SJSA1 (cell line): Measurements from ENCODE around the gene FLVCR2. TPM values are rescaled to one million over a fixed set of nuclear protein-coding genes. Genes with fewer than 3 reads are reported as not detected.

Source experiments
- DNase-seq, 2 experiments: peaks; one replicate each; pipeline ENCODE4 v3.0.0-alpha.2; 2015 to 2020; ENCODE audit warnings: low spot score in 2 of 2, low read depth in 1 of 2
- H3K27ac ChIP-seq: fragments of 250-450 bp; sonication (Bioruptor Pico); 2 replicates; pipeline ENCODE4 v1.5.1; 2020; ENCODE audit warnings: mild to moderate bottlenecking, moderate library complexity
- H3K27me3 ChIP-seq: fragments of 250-450 bp; sonication (Bioruptor Pico); replicated peaks from 2 replicates; pipeline ENCODE4 v1.5.1; 2020; ENCODE audit warnings: mild to moderate bottlenecking, moderate library complexity
- H3K36me3 ChIP-seq: fragments of 250-450 bp; sonication (Bioruptor Pico); 2 replicates; pipeline ENCODE4 v1.5.1; 2020; ENCODE audit warnings: mild to moderate bottlenecking
- H3K4me1 ChIP-seq: fragments of 250-450 bp; sonication (Bioruptor Pico); replicated peaks from 2 replicates; pipeline ENCODE4 v1.6.1; 2021; ENCODE audit warnings: mild to moderate bottlenecking
- H3K4me3 ChIP-seq: fragments of 250-450 bp; sonication (Bioruptor Pico); 2 replicates; pipeline ENCODE4 v1.5.1; 2020; ENCODE audit warnings: mild to moderate bottlenecking
- H3K9me3 ChIP-seq: fragments of 250-450 bp; sonication (Bioruptor Pico); replicated peaks from 2 replicates; pipeline ENCODE4 v1.5.1; 2020; ENCODE audit warnings: mild to moderate bottlenecking
- total RNA-seq: library from RNA; depleted of rRNA; stranded (reverse); fragments of >200 nt; shearing (Covaris generic); gene quantifications from 2 replicates; pipeline ENCODE4 v1.2.3, GENCODE V29; 2014

Gene FLVCR2
- total RNA-seq, 1 experiment from 2014 or later = 0.39 TPM

DNA sequence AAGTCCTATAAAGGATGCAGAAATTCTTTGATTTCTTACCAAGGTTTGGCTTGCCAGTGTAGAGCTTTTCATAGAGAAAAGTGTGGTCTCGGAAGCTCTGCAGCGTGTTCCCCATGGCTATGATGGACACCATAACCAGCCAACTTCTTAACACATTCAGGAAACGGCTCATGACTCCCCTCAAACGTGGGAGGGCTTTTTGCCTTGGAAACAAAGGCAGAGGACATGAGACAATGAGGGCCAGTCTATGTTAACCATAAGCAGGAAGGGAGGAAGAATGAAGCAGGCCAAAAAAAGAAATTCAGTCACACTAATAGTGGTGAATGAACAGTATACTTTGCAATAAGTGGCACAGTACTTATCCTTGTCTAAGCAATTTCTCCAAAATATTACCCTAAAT lies 78.9 kb downstream of the FLVCR2 start:
- Histone ChIP-seq H3K4me1 (0 out of 2 replicates have a peak, but pooled peaks cover 5% of the 10 kb centered on the region), H3K27ac (no peak overlapping the region), H3K36me3 (peaks cover 8% of the 10 kb centered on the region), H3K27me3 (no peaks in the 10 kb centered on the region), H3K9me3 (no peaks in the 10 kb centered on the region), H3K4me3 (no peak overlapping the region)
- no peak for DNase-seq

DNA sequence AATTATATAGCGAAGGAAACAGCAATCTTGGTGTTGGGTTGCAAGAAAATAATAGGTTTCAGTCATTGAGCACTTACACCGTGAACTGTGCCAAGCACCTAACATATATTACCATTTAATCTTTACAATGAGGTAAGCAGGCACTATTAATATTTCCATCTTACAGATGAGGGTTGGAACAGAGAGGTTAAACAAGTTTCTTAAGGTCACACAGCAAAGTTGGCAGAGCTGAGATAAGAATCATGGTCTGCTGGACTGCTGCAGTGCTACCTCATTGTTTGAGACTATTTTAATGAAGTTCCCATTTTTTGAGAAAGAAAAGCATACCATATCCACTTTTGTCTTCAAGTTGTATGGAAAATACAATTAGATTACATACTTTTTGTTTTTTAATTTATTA lies 80.5 kb downstream of the FLVCR2 start:
- H3K27ac ChIP-seq = no peak overlapping the region
- H3K4me1 ChIP-seq = 0 out of 2 replicates have a peak, but pooled peaks cover 5% of the 10 kb centered on the region
- H3K27me3 ChIP-seq = no peaks in the 10 kb centered on the region
- H3K4me3 ChIP-seq = no peak overlapping the region
- DNase-seq = no peak
- H3K9me3 ChIP-seq = no peaks in the 10 kb centered on the region
- H3K36me3 ChIP-seq = peaks cover 8% of the 10 kb centered on the region

DNA sequence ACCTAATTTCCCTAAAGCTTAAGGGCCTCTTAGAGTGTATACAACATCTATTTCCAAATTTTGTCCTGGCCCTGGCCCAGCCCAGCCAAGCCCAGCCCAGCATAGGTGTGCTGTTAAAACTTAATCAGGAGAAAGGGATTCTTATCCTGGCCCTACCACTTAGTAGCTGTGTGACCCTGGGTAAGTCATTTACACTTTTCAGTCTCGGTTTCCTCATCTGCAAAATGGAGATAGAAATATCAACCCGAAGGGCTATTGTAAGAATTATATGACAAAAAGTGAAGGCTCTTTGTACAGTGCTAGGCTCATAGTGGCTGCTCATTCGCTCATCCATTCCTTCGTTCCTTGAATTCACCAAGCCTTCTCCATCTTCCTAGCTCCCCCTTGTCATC lies 81.8 kb downstream of the FLVCR2 start:
- H3K9me3 ChIP-seq = no peaks in the 10 kb centered on the region
- H3K27ac ChIP-seq = no peak overlapping the region
- peak overlapping the region; percentile 90 for H3K4me3 ChIP-seq
- no peak for DNase-seq
- no peaks in the 10 kb centered on the region for H3K27me3 ChIP-seq
- H3K36me3 ChIP-seq = peaks cover 9% of the 10 kb centered on the region
- 0 out of 2 replicates have a peak, but pooled peaks cover 5% of the 10 kb centered on the region for H3K4me1 ChIP-seq

DNA sequence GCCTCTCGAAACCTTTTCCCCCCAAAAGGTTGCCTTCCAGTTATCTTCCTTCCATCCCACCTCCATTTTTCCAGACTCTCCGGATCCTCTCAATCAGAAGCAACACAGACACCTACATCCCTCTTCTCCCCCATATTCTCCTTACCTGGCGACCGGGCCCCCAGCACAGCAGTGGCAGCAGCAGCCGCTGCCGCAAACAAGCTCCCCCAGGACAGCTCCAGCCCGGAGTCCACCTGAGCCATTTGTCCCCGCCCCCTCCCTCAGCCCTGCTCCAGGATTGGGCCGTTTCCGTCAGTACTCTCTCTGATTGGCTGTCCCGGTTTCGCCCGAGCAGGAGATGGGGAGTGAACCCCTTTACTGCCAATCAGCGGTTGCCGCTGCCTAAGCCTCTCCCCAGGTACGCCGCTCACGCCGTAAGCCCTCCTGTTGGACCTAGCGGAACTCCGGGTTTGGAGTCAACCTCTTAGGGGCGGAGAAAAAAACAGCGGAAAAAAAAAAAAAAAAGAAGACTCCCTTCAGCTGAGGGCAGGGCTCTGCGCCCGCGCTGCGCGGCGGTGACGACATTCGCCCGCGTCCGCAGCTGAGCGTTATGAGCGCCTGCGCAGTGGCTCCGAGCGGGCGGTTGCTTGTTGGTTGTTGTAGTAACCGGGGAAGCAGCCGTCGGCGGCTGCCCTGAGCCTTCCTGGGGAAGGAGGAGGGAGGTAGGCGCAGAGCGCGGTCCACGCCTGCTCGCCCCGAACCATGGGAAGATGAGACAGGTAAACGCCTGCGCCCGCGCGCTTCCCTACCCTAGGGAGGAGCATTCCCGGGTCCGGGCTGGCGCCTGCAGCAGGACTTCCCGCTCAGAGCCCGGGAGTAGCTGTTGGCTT lies 82.4 kb downstream of the FLVCR2 start, which contains the start of the genes ERG28 and TTLL5:
Gene ERG28, minus strand, starts transcription at position 247 of the 869 bp plus-strand sequence. CDS start 3,374 bp downstream, outside the sequence.
Gene TTLL5, plus strand, starts transcription at position 617 of the 869 bp plus-strand sequence. CDS start 1,904 bp downstream, outside the sequence.
- Histone ChIP-seq H3K9me3 (no peaks in the 10 kb centered on the region), H3K27ac (peak within 1 kb of the TSS; percentile 77), H3K4me3 (peak within 1 kb of the TSS; percentile 90), H3K27me3 (no peaks in the 10 kb centered on the region), H3K4me1 (0 out of 2 replicates have a peak, but pooled peaks cover 5% of the 10 kb centered on the region), H3K36me3 (peaks cover 9% of the 10 kb centered on the region)
- DNase-seq = peak; percentile 93 to 96

DNA sequence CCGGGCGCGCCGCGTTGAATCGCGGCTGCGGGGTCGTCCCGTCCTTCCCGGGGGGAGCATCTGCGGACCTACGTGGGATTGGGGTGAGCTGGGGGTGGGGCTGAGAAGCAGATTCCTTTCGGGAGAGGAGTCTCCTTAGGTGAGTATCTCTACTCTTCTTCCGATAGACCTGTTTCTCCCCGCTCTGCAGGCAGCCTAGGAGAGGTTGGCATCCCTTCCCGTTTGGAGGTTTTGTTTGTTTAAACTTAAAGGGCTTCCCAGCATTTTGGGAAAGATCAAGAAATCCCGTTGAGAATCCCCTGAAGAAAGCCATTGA lies 83.0 kb downstream of the FLVCR2 start:
- H3K4me3 ChIP-seq = peak overlapping the region; percentile 90
- H3K36me3 ChIP-seq = peaks cover 9% of the 10 kb centered on the region
- 0 out of 2 replicates have a peak, but pooled peaks cover 5% of the 10 kb centered on the region for H3K4me1 ChIP-seq
- no peak for DNase-seq
- peak overlapping the region; percentile 77 for H3K27ac ChIP-seq
- no peaks in the 10 kb centered on the region for H3K9me3 ChIP-seq
- no peaks in the 10 kb centered on the region for H3K27me3 ChIP-seq

DNA sequence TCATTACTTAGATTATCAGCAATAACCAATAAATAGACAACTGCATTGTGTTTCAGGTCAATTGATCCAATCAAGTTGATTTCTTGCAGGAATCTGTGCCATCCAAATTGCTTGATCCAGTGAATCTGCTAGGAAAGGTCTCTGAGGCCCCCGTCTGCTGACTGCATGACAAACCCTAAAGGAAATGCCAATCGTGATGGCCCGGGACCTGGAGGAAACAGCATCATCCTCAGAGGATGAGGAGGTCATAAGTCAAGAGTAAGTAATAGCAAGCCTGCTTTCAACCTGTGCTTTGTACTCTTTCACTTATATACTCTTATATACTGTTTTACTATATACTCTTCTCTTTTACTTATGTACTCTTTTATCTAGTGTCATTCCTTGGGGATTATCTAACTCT lies 84.5 kb downstream of the FLVCR2 start:
- H3K4me1 ChIP-seq = 0 out of 2 replicates have a peak, but pooled peaks cover 5% of the 10 kb centered on the region
- no peak for DNase-seq

DNA sequence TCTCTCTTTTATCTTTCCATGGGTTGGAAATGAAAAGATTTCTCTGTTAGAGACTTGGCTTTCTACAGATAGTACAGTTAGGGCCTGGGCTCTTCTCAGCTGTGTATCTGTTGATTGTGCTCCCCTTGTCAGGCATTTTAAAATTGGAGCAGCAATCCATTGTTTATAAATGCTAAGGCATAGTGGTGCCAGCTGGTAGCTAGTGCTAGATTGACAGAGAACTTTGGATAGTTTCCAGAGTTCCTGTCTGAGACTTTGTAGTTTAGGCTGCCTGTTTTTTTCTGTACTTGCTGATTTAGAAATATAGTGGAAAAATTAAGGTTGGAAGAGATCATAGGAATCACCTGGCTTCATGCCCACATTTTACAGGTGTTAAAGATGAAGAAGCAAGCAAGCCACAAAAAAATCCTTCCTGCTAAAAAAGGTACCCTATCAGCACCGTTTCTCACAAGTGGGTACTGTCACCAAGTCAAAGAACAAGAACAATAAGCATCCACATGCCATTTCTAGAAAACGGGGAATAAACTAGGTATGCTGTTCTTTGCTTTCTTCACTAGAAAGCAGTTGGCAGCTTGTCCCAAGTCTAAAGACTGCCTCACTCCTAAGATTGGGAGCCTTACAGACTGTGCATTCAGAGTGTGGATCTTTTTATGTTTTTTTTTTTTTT lies 88.8 kb downstream of the FLVCR2 start:
- H3K27ac ChIP-seq = no peak overlapping the region
- H3K4me1 ChIP-seq = no peaks in the 10 kb centered on the region
- H3K9me3 ChIP-seq = no peaks in the 10 kb centered on the region
- H3K36me3 ChIP-seq = peaks cover 10% of the 10 kb centered on the region
- H3K4me3 ChIP-seq = no peak overlapping the region
- DNase-seq = no peak
- no peaks in the 10 kb centered on the region for H3K27me3 ChIP-seq

More for the DNA sequence above, 84.5 kb downstream of the FLVCR2 start:
- Histone ChIP-seq H3K4me3 (no peak overlapping the region), H3K36me3 (peaks cover 7% of the 10 kb centered on the region), H3K27me3 (no peaks in the 10 kb centered on the region), H3K27ac (no peak overlapping the region), H3K9me3 (no peaks in the 10 kb centered on the region)

DNA sequence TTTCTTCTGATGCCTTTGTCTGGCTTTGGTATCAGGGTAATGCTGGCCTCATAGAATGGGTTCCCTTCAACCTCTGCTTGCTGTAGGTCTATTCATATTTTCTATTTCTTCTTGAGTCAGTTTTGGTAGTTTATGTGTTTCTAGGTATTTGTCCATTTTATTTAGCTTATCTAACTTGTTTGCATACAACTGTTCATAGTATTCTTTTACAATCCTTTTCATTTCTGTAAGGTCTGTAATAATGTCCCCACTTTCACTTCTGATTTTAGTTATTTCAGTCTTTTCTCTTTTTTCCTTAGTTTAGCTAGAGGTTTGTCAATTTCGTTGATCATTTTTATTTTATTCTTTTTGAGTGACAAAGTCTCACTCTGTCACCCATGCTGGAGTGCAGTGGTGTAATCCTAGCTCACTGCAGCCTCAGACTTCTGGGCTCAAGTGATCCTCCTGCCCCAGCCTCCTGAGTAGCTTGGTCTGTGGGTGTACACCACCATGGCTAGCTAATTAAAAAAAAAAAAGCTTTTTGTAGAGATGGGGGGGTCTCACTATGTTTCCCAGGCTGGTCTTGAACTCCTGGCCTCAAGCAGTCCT lies 94.3 kb downstream of the FLVCR2 start:
- H3K36me3 ChIP-seq = peaks cover 7% of the 10 kb centered on the region; the same call in 1 of the 2 replicates
- H3K4me1 ChIP-seq = no peaks in the 10 kb centered on the region
- H3K9me3 ChIP-seq = no peaks in the 10 kb centered on the region
- no peaks in the 10 kb centered on the region for H3K27me3 ChIP-seq
- DNase-seq = no peak
- H3K4me3 ChIP-seq = no peak overlapping the region
- H3K27ac ChIP-seq = no peak overlapping the region

DNA sequence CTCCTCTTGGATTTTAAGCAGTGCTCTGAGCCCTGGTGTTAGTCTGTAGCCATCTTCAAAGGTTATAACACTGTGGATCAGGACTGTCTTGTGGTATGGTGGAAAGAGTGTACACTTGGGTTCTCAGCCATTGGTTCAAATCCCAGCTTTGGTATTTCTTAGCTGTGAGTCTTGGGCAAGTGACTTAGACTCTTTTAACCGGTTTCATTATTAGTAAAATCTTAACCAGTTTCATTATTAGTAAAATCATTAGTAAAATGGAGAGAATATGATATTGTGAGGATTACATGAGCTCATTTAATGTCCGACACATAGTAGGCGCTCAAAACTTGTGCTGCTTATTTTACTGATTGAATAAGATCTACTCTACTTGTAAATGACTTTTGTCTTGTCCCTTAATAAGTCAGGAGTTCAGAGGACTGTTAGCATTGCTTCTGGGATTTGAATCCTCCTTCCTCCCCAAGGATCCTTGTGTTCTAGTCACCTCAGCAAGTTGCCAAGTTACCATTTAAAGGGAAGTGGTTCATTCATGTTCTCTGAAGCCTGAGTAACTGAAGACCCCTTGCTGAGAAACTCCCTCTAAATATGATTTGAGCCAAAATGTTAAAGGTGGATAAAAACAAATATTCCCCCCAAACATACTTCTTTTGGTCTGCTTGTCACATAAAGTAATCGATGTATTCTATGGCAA lies 95.1 kb downstream of the FLVCR2 start:
- H3K27me3 ChIP-seq = no peaks in the 10 kb centered on the region
- no peaks in the 10 kb centered on the region for H3K9me3 ChIP-seq
- H3K4me3 ChIP-seq = no peak overlapping the region
- no peak overlapping the region for H3K27ac ChIP-seq
- no peaks in the 10 kb centered on the region for H3K4me1 ChIP-seq
- H3K36me3 ChIP-seq = peaks cover 7% of the 10 kb centered on the region; the same call in 1 of the 2 replicates
- DNase-seq = no peak

DNA sequence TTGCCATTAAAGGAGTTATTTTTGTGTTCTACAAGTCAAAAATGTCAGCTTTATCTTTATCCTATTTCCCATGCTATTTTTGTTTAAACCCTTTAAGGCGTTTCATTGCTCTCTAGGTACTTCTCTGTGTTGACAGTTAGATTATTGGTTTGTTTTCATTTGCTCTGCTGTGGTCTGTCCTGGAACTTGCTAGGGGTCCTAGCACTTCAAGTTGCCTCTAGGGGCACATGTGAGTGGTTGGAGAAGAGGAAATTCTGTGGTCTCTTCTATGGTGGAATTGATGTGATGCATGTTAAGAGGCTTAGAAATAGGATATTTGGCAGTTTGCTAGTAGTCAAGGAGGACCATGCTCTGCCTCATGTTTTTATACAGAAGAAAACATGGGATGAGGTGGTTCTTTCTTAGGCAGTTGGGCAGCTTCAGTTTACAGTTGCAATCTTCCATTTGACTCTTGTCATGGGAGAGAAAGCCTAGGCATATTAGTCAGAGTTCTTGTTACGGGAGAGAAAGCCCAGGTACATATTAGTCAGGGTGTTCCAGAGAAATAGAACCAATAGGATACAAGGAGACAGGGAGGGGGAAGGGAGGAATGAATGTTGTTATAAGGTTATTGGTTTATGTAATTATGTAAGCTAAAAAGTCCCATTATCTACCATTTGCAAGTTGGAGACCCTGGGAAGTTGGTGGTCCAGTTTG lies 97.0 kb downstream of the FLVCR2 start:
- H3K4me3 ChIP-seq = no peak overlapping the region
- no peaks in the 10 kb centered on the region for H3K36me3 ChIP-seq
- H3K9me3 ChIP-seq = no peaks in the 10 kb centered on the region
- H3K27me3 ChIP-seq = no peaks in the 10 kb centered on the region
- H3K27ac ChIP-seq = no peak overlapping the region
- H3K4me1 ChIP-seq = no peaks in the 10 kb centered on the region
- DNase-seq = no peak

DNA sequence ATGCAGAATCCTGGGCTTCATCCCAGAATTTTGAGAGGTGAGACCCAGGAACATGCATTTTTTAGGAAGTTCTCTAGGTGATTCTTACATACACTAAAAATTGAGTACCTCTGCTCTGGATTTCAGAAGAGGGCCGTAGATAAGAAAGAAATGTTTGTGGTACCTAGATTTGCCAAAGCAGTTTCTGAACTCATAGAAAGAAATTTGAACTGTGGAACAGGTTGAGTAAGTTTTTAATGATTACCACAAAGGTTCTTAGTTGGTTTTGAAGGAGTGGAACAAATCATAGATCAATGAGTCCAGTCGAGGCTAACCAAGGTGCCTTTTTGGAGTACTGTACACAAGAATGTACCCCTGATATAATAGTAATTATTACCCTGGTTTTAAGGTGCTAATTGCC lies 107.5 kb downstream of the FLVCR2 start:
- Histone ChIP-seq H3K27ac (no peak overlapping the region), H3K27me3 (no peaks in the 10 kb centered on the region), H3K4me3 (no peak overlapping the region), H3K4me1 (no peaks in the 10 kb centered on the region), H3K36me3 (peaks cover 9% of the 10 kb centered on the region), H3K9me3 (no peaks in the 10 kb centered on the region)
- DNase-seq = no peak

DNA sequence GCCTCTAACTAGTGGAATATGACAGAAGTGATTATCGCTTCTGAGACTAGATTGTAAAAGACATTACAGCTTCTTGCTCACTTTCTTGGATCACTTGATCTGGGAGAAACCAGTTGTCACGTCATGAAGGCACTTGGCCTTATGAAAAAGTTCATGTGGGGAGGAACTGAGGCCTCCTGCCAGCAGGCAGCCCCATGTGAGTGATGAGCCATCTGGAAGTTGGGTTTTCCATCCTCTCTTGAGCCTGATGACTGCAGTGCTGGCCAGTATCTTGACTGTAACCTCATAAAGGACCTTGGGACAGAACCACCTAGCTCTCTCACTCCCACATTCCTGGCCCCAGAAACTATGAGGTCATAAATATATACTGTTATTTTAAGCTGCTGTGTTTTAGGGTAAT lies 110.6 kb downstream of the FLVCR2 start:
- Histone ChIP-seq H3K27ac (no peak overlapping the region), H3K4me3 (no peak overlapping the region), H3K27me3 (no peaks in the 10 kb centered on the region), H3K9me3 (no peaks in the 10 kb centered on the region), H3K36me3 (peaks cover 11% of the 10 kb centered on the region; the same call in 1 of the 2 replicates), H3K4me1 (no peaks in the 10 kb centered on the region)
- no peak for DNase-seq

DNA sequence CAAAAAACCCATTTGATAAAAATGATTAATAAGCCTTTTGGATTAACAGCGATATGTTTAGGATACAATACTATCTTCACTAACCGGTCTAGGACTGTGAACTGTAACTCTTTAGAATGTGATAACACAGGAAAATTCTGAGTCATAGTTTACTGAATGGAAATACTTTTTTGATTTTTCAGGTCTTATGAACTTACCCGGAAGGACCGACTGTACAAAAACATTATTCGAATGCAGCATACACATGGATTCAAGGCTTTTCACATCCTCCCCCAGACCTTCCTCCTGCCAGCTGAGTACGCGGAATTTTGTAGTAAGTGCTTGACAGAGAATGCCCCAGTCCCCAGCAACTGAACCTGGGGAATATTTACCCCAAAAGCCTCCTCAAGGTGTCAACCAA lies 111.6 kb downstream of the FLVCR2 start:
- no peak for DNase-seq
- Histone ChIP-seq H3K27ac (no peak overlapping the region), H3K36me3 (peaks cover 5% of the 10 kb centered on the region; the same call in 1 of the 2 replicates), H3K4me3 (no peak overlapping the region), H3K27me3 (no peaks in the 10 kb centered on the region), H3K9me3 (no peaks in the 10 kb centered on the region), H3K4me1 (no peaks in the 10 kb centered on the region)
